Neural cell (in vitro differentiated cells): Measurements from ENCODE around the gene CEBPZ.

Source experiments
- POLR2AphosphoS5 ChIP-seq: IDR thresholded peaks from 2 replicates; pipeline ENCODE4 v1.6.1; 2012
- TF ChIP-seq, protein P1 (sequence below): fragments of 450-650 bp; IDR thresholded peaks from 2 replicates; pipeline ENCODE4 v1.5.1; 2014; ENCODE audit warnings: antibody characterized with exemption, mild to moderate bottlenecking, moderate library complexity; ENCODE audit not compliant: poor library complexity, severe bottlenecking

DNA sequence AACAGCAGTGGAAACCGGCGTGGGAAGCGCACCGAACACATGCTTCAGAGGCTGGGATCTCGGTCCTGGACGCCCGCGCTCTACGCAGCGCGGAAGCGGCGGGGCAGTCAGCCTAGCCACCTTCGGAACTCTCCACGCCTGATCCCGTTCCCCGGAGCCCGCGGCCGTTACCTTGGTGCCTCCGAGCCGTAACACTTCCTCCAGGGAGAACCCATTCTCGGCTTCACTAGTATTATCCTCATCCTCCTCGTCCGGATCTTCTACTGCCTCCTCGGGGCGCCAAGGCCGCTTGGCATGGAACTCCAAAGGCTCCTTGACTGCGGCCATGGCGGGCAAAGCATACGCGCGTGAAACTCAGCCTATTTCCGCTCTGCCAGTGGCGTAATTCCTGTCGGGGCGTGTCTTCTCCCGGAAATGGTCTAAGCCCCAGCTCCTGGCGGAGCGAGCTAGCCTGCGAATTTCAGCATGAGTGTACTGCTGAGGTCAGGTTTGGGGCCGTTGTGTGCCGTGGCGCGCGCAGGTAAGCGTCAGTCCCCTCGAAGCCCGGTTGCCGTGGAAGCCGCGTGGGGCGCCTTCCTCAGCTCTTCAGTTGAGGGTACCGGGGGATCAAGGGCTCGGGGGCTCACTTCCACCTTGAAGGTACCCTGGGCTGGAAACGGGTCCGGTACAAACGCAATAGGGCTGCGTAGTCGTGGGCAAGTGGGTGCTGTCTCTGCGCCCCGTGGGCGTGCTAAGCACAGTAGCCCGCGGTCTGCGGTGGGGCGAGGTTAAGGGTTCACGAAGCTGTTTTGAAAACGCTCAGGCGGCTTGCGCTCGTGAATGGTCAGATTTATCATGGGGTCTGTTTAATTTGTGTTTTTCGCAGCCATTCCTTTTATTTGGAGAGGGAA, at the start of gene CEBPZ, which contains the start of gene NDUFAF7:
- TF ChIP-seq, protein P1, sequence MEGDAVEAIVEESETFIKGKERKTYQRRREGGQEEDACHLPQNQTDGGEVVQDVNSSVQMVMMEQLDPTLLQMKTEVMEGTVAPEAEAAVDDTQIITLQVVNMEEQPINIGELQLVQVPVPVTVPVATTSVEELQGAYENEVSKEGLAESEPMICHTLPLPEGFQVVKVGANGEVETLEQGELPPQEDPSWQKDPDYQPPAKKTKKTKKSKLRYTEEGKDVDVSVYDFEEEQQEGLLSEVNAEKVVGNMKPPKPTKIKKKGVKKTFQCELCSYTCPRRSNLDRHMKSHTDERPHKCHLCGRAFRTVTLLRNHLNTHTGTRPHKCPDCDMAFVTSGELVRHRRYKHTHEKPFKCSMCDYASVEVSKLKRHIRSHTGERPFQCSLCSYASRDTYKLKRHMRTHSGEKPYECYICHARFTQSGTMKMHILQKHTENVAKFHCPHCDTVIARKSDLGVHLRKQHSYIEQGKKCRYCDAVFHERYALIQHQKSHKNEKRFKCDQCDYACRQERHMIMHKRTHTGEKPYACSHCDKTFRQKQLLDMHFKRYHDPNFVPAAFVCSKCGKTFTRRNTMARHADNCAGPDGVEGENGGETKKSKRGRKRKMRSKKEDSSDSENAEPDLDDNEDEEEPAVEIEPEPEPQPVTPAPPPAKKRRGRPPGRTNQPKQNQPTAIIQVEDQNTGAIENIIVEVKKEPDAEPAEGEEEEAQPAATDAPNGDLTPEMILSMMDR: peak; percentile 30
- peak; percentile 90 for TF ChIP-seq POLR2AphosphoS5
